Nephron progenitor cell (in vitro differentiated cells): ENCODE measurements around the gene EFNA2.
"Not testable (repeated sequence)": the region's sequence is repeated elsewhere in the genome, so short reads cannot be mapped to it uniquely, and the experiment has no call there.

Source experiments
- DNase-seq: peaks from one replicate; pipeline ENCODE4 v3.0.0; 2021
- H3K27ac Mint-ChIP-seq: 2 replicates; pipeline ENCODE4 v1.8.0; 2021; ENCODE audit warnings: mild to moderate bottlenecking, moderate library complexity, mixed read lengths
- H3K27me3 Mint-ChIP-seq: 2 replicates; pipeline ENCODE4 v1.8.0; 2021; ENCODE audit warnings: mild to moderate bottlenecking, low read depth, mixed read lengths; ENCODE audit not compliant: poor library complexity
- H3K36me3 Mint-ChIP-seq: 2 replicates; pipeline ENCODE4 v1.8.0; 2021; ENCODE audit warnings: low read depth, mixed read lengths
- H3K4me1 Mint-ChIP-seq: 2 replicates; pipeline ENCODE4 v1.8.0; 2021; ENCODE audit warnings: mixed read lengths
- H3K4me3 Mint-ChIP-seq: 2 replicates; pipeline ENCODE4 v1.8.0; 2021; ENCODE audit warnings: mild to moderate bottlenecking, moderate library complexity, mixed read lengths
- H3K9me3 Mint-ChIP-seq: 2 replicates; pipeline ENCODE4 v1.8.0; 2021; ENCODE audit warnings: mild to moderate bottlenecking, moderate library complexity, mixed read lengths
- TF ChIP-seq, protein P1 (sequence below): fragments of 200-600 bp; sonication (generic); IDR thresholded peaks from 2 replicates; pipeline ENCODE4 v1.5.0; 2021; ENCODE audit warnings: antibody characterized with exemption

EFNA2 gene

GRCh38 chr19:1298235-1298634 lies 12.6 kb downstream of the EFNA2 start:
- H3K27ac Mint-ChIP-seq = no peak overlapping the region
- no peak for DNase-seq
- no peaks in the 10 kb centered on the region for H3K9me3 Mint-ChIP-seq
- H3K4me3 Mint-ChIP-seq = no peak overlapping the region
- TF ChIP-seq, protein P1, sequence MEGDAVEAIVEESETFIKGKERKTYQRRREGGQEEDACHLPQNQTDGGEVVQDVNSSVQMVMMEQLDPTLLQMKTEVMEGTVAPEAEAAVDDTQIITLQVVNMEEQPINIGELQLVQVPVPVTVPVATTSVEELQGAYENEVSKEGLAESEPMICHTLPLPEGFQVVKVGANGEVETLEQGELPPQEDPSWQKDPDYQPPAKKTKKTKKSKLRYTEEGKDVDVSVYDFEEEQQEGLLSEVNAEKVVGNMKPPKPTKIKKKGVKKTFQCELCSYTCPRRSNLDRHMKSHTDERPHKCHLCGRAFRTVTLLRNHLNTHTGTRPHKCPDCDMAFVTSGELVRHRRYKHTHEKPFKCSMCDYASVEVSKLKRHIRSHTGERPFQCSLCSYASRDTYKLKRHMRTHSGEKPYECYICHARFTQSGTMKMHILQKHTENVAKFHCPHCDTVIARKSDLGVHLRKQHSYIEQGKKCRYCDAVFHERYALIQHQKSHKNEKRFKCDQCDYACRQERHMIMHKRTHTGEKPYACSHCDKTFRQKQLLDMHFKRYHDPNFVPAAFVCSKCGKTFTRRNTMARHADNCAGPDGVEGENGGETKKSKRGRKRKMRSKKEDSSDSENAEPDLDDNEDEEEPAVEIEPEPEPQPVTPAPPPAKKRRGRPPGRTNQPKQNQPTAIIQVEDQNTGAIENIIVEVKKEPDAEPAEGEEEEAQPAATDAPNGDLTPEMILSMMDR = no peak
- H3K27me3 Mint-ChIP-seq = peaks cover 3% of the 10 kb centered on the region
- peaks cover 11% of the 10 kb centered on the region for H3K36me3 Mint-ChIP-seq
- H3K4me1 Mint-ChIP-seq = peaks cover 19% of the 10 kb centered on the region

DNA sequence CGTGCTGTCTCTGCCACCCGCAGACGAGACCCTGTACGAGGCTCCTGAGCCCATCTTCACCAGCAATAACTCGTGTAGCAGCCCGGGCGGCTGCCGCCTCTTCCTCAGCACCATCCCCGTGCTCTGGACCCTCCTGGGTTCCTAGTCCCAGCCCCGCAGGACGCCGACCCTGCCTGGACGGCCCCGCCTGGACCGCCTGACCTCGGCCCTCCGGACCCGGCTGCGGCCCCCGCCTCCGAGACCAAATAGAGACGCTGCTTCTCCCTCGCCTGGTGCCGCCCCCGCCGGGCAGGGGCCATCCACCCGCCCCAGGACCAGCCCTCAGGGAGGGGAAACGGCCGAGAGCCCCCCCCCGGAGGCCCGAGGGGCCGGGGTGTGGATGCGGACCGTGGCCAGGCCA lies 14.1 kb downstream of the EFNA2 start:
- Mint-ChIP-seq H3K4me3 (no peak overlapping the region), H3K27ac (no peak overlapping the region), H3K36me3 (peaks cover 11% of the 10 kb centered on the region), H3K4me1 (peaks cover 22% of the 10 kb centered on the region), H3K9me3 (no peaks in the 10 kb centered on the region), H3K27me3 (peaks cover 3% of the 10 kb centered on the region)
- DNase-seq = no peak
- TF ChIP-seq, protein P1 = no peak

GRCh38 chr19:1300744-1301490 lies 15.2 kb downstream of the EFNA2 start:
- peaks cover 22% of the 10 kb centered on the region for H3K4me1 Mint-ChIP-seq

GRCh38 chr19:1302533-1303239 lies 17.0 kb downstream of the EFNA2 start:
- H3K27ac Mint-ChIP-seq = no peak overlapping the region
- no peaks in the 10 kb centered on the region for H3K9me3 Mint-ChIP-seq

More at GRCh38 chr19:1300744-1301490, 15.2 kb downstream of the EFNA2 start:
- Mint-ChIP-seq H3K4me3 (no peak overlapping the region), H3K27me3 (peaks cover 3% of the 10 kb centered on the region), H3K36me3 (peaks cover 11% of the 10 kb centered on the region), H3K9me3 (no peaks in the 10 kb centered on the region), H3K27ac (no peak overlapping the region)
- DNase-seq = no peak
- TF ChIP-seq, protein P1 = no peak

DNA sequence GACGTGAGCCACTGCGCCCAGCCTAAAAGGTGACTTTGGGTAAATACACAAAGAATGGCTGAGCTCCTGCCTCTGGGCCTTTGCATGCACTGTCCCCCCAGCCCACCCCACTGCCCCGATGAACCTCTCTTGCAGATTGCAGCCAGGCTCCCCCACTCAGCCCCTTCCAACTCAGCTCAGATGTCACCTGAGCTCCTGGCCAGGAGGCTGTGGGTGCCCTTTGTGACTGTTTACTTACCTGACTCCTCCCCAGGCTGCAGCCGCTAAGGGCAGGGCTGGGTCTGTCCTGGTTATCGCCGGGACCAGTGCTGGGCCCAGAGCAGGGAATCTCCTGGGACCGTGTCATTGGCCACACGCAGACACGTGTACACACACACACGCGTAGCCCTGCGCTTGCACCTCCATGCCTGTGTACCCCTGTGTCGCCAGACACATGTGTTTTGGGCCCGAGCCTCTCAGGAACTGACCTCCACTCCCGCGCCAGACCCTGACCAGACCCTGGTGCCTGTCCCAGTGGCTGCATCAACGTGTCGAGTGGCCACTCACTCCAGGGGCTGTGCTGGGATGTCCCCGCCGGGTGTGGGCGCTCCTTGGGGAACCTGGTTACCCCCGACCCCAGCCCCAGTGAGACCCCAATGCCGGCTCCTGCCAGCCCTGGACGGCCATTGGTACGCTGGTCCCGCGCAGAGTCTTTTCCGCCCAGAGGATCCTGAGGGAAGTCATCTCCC lies 18.7 kb downstream of the EFNA2 start:
- peaks cover 3% of the 10 kb centered on the region for H3K27me3 Mint-ChIP-seq

More at GRCh38 chr19:1302533-1303239, 17.0 kb downstream of the EFNA2 start:
- H3K36me3 Mint-ChIP-seq = peaks cover 11% of the 10 kb centered on the region
- TF ChIP-seq, protein P1 = no peak
- DNase-seq = no peak
- H3K4me1 Mint-ChIP-seq = peaks cover 18% of the 10 kb centered on the region
- H3K4me3 Mint-ChIP-seq = no peak overlapping the region
- H3K27me3 Mint-ChIP-seq = peaks cover 6% of the 10 kb centered on the region

GRCh38 chr19:1305354-1305753 lies 19.7 kb downstream of the EFNA2 start:
- H3K9me3 Mint-ChIP-seq, DNase-seq: not testable (repeated sequence)
- H3K4me1 Mint-ChIP-seq = peaks cover 13% of the 10 kb centered on the region

More for the DNA sequence above, 18.7 kb downstream of the EFNA2 start:
- TF ChIP-seq, protein P1 = no peak
- no peaks in the 10 kb centered on the region for H3K9me3 Mint-ChIP-seq
- H3K27ac Mint-ChIP-seq = no peak overlapping the region
- no peak overlapping the region for H3K4me3 Mint-ChIP-seq
- DNase-seq = no peak
- peaks cover 13% of the 10 kb centered on the region for H3K4me1 Mint-ChIP-seq
- peaks cover 4% of the 10 kb centered on the region for H3K36me3 Mint-ChIP-seq

More at GRCh38 chr19:1305354-1305753, 19.7 kb downstream of the EFNA2 start:
- not testable (repeated sequence) for H3K27me3 Mint-ChIP-seq, H3K36me3 Mint-ChIP-seq, H3K27ac Mint-ChIP-seq, H3K4me3 Mint-ChIP-seq
